ENCODE measurements around the gene LHFPL3. TPM values are rescaled to one million over a fixed set of nuclear protein-coding genes. Genes with fewer than 3 reads are reported as not detected.

The LHFPL3 gene
- total and polyA plus RNA-seq, 9 of the 15 experiments (the other 6 are each of a cell fraction or from before 2014, with no cell fraction given): 0.21 to 0.52 TPM; not detected in 7

DNA sequence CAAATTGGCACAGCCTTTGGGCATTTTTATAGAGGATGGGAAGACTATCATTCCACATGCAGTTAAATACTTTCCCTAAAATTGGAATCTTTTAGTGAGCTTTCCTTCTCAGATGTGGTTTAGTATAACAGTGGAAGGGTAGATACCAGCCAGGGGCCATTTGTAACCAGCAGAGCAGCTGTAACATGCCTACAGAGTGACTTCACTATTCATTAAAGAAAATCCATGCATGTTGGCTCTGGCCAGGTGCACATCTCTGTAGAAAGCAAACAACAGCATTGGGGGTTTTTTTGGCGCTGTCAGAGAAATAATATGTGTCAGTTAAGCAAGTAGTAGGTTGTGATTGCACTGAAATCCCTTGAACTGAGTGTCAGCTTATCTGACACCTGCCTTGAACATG is 115.6 kb downstream of the LHFPL3 start:
- H3K9ac ChIP-seq (ENCODE audit: insufficient read depth in 1 of 2, low read depth in 2 of 2, low read length in 2 of 2): no peak overlapping the region
- H3K27ac ChIP-seq (ENCODE audit: extremely low read depth, low read depth, low read length): no peak overlapping the region
- H3K9me3 ChIP-seq (replicated peaks; ENCODE audit: control insufficient read depth, insufficient read depth, low read depth, low read length): no peaks in the 10 kb centered on the region
- TF ChIP-seq, protein P1, sequence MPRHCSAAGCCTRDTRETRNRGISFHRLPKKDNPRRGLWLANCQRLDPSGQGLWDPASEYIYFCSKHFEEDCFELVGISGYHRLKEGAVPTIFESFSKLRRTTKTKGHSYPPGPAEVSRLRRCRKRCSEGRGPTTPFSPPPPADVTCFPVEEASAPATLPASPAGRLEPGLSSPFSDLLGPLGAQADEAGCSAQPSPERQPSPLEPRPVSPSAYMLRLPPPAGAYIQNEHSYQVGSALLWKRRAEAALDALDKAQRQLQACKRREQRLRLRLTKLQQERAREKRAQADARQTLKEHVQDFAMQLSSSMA (CRISPR knock-in tag; IDR thresholded peaks at IDR 0.05): no peak
- no TSS peak for BruUV-seq (replicated peaks)
- FAIRE-seq (no peak), ATAC-seq (no peak), DNase-seq (ENCODE audit: extremely low read depth in 1 of 4, low spot score in 3 of 4) (no peak)
- H3K9me1 ChIP-seq (ENCODE audit: control insufficient read depth, insufficient read depth, low read length): no peaks in the 10 kb centered on the region
- 0% methylated on average over 1 of the region's 1 CpG for WGBS (ENCODE audit: insufficient coverage, low coverage, missing lambda C conversion rate)
- no peaks in the 10 kb centered on the region for H3K4me1 ChIP-seq (replicated peaks in 1 of 2; ENCODE audit: control insufficient read depth in 2 of 2, insufficient read depth in 2 of 2, low read length in 2 of 2)
- no peaks in the 10 kb centered on the region for H4K20me1 ChIP-seq (replicated peaks; ENCODE audit: control insufficient read depth, insufficient read depth, low read length)
- H3K79me2 ChIP-seq (ENCODE audit: control insufficient read depth, insufficient read depth, low read length): no peaks in the 10 kb centered on the region
- H3K36me3 ChIP-seq (ENCODE audit: control insufficient read depth, insufficient read depth, low read length): no peaks in the 10 kb centered on the region
- peaks cover 0 to 2% of the 10 kb centered on the region in 2 experiments; a peak in 2 of 5 replicates for H3K27me3 ChIP-seq (ENCODE audit: control insufficient read depth in 2 of 2, insufficient read depth in 2 of 2, low read length in 2 of 2)
- H2AFZ ChIP-seq (ENCODE audit: low read depth, low read length): no peak overlapping the region
- intact Hi-C loops (cut with micrococcal nuclease) (no loop called here), in situ Hi-C loops (cut with MboI) (no loop called here)
- ChIA-PET CTCF (ENCODE audit: low intra/inter-chr PET ratio) (no interaction called here), POLR2A (interaction anchor here (1.0 kb wide), 1 partner anchor 43 kb away, joined by 3 read pairs; no protein-coding TSS in a partner anchor)
- no peak overlapping the region for H3K4me2 ChIP-seq (ENCODE audit: insufficient read depth, low read length)
- H3K4me3 ChIP-seq: no peak overlapping the region

DNA sequence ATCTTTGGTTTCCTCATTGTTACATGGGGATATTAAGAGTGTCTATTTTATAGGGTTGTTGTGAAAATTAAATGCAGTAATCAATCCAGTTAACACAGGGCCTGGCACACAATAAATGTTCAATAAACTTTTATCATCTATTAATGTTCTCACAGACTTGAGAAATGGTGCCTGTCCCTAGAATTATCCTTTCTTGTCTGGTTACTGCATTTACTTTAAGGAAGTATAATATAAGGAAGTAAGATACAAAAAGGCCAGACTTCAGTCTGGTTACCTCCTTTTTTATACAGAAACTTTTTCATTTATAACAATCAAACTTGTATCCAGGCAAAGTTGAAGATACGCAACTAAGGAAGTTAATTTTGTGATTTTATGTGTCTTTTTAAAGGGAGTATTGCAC is 117.0 kb downstream of the LHFPL3 start:
- Histone ChIP-seq H3K27me3 (ENCODE audit: control insufficient read depth in 2 of 2, insufficient read depth in 2 of 2, low read length in 2 of 2) (peaks cover 0 to 2% of the 10 kb centered on the region in 2 experiments; a peak in 2 of 5 replicates), H3K4me2 (ENCODE audit: insufficient read depth, low read length) (no peak overlapping the region), H3K9me1 (ENCODE audit: control insufficient read depth, insufficient read depth, low read length) (no peaks in the 10 kb centered on the region), H3K4me3 (no peak overlapping the region), H3K79me2 (ENCODE audit: control insufficient read depth, insufficient read depth, low read length) (no peaks in the 10 kb centered on the region), H3K9me3 (replicated peaks; ENCODE audit: control insufficient read depth, insufficient read depth, low read depth, low read length) (no peaks in the 10 kb centered on the region), H3K27ac (ENCODE audit: extremely low read depth, low read depth, low read length) (no peak overlapping the region), H3K36me3 (ENCODE audit: control insufficient read depth, insufficient read depth, low read length) (no peaks in the 10 kb centered on the region), H3K9ac (ENCODE audit: insufficient read depth in 1 of 2, low read depth in 2 of 2, low read length in 2 of 2) (no peak overlapping the region), H3K4me1 (replicated peaks in 1 of 2; ENCODE audit: control insufficient read depth in 2 of 2, insufficient read depth in 2 of 2, low read length in 2 of 2) (no peaks in the 10 kb centered on the region), H2AFZ (ENCODE audit: low read depth, low read length) (no peak overlapping the region), H4K20me1 (replicated peaks; ENCODE audit: control insufficient read depth, insufficient read depth, low read length) (no peaks in the 10 kb centered on the region)
- ChIA-PET POLR2A (no interaction called here), CTCF (ENCODE audit: low intra/inter-chr PET ratio) (no interaction called here)
- in situ Hi-C loops (cut with MboI) (no loop called here), intact Hi-C loops (cut with micrococcal nuclease) (no loop called here)
- 0% methylated on average over 1 of the region's 1 CpG for WGBS (ENCODE audit: insufficient coverage, low coverage, missing lambda C conversion rate)
- TF ChIP-seq KDM5B (IDR thresholded peaks at IDR 0.05; ENCODE audit: insufficient replicate concordance, low read depth, low read length) (no peak), ZBTB1 (CRISPR knock-in tag; IDR thresholded peaks at IDR 0.05; ENCODE audit: borderline replicate concordance, low read depth) (no peak), SP1 (CRISPR knock-in tag; IDR thresholded peaks at IDR 0.05) (no peak), TFAM (CRISPR knock-in tag; conservative IDR thresholded peaks at IDR 0.05) (no peak), STAT5A (IDR thresholded peaks at IDR 0.05; ENCODE audit: borderline replicate concordance, low read length) (no peak), DPF2 (IDR thresholded peaks at IDR 0.05) (no peak)
- FAIRE-seq: no peak
- no TSS peak for BruUV-seq (replicated peaks)
- DNase-seq (ENCODE audit: extremely low read depth in 1 of 4, low spot score in 3 of 4): no peak
- ATAC-seq: no peak

Measured in K562 (cell line).